ENCODE results near the gene ST3GAL4. TPM values are rescaled to one million over a fixed set of nuclear protein-coding genes. Genes with fewer than 3 reads are reported as not detected.

ST3GAL4 gene
- total and polyA plus RNA-seq, 2 experiments from 2014 or later: 19.1 to 25.6 TPM

GRCh38 chr11:126430581-126431335 is 75.3 kb downstream of the ST3GAL4 start:
- H3K27me3 ChIP-seq: no peaks in the 10 kb centered on the region
- H3K4me1 ChIP-seq (ENCODE audit: low read depth): no peaks in the 10 kb centered on the region
- H3K9me3 ChIP-seq (ENCODE audit: low read depth): no peaks in the 10 kb centered on the region
- H3K27ac ChIP-seq: no peak overlapping the region
- H3K4me3 ChIP-seq: no peak overlapping the region
- no peak for TF ChIP-seq CTCF (IDR thresholded peaks at IDR 0.05; ENCODE audit: low read depth, low read length)
- no peak for DNase-seq (ENCODE audit: low read depth in 1 of 2, low spot score in 1 of 2)
- H3K36me3 ChIP-seq: no peaks in the 10 kb centered on the region

- Histone ChIP-seq H3K36me3 (no peaks in the 10 kb centered on the region), H3K4me3 (no peak overlapping the region), H3K9me3 (ENCODE audit: low read depth) (no peaks in the 10 kb centered on the region), H3K4me1 (ENCODE audit: low read depth) (no peaks in the 10 kb centered on the region), H3K27me3 (no peaks in the 10 kb centered on the region), H3K27ac (no peak overlapping the region)
- peak in 1 of 2 donors; percentile 79 for DNase-seq (ENCODE audit: low read depth in 1 of 2, low spot score in 1 of 2)
- no peak for TF ChIP-seq CTCF (IDR thresholded peaks at IDR 0.05; ENCODE audit: low read depth, low read length)
Measured at GRCh38 chr11:126431401-126432064, 76.0 kb downstream of the ST3GAL4 start.

- no peak for DNase-seq (ENCODE audit: low read depth in 1 of 2, low spot score in 1 of 2)
- Histone ChIP-seq H3K27me3 (no peaks in the 10 kb centered on the region), H3K36me3 (no peaks in the 10 kb centered on the region), H3K4me3 (no peak overlapping the region), H3K27ac (no peak overlapping the region), H3K4me1 (ENCODE audit: low read depth) (no peaks in the 10 kb centered on the region), H3K9me3 (ENCODE audit: low read depth) (no peaks in the 10 kb centered on the region)
- TF ChIP-seq CTCF (IDR thresholded peaks at IDR 0.05; ENCODE audit: low read depth, low read length): no peak
Measured at GRCh38 chr11:126432065-126432461, 76.6 kb downstream of the ST3GAL4 start.

- Histone ChIP-seq H3K4me1 (ENCODE audit: low read depth) (no peaks in the 10 kb centered on the region), H3K9me3 (ENCODE audit: low read depth) (no peaks in the 10 kb centered on the region), H3K4me3 (no peak overlapping the region), H3K27me3 (no peaks in the 10 kb centered on the region), H3K36me3 (no peaks in the 10 kb centered on the region), H3K27ac (no peak overlapping the region)
- no peak for TF ChIP-seq CTCF (IDR thresholded peaks at IDR 0.05; ENCODE audit: low read depth, low read length)
- DNase-seq (ENCODE audit: low read depth in 1 of 2, low spot score in 1 of 2): no peak
Measured at GRCh38 chr11:126432525-126432924, 77.0 kb downstream of the ST3GAL4 start.

GRCh38 chr11:126433244-126433846 is 77.9 kb downstream of the ST3GAL4 start:
- Histone ChIP-seq H3K27ac (no peak overlapping the region), H3K36me3 (no peaks in the 10 kb centered on the region), H3K4me1 (ENCODE audit: low read depth) (no peaks in the 10 kb centered on the region), H3K4me3 (no peak overlapping the region), H3K27me3 (no peaks in the 10 kb centered on the region), H3K9me3 (ENCODE audit: low read depth) (no peaks in the 10 kb centered on the region)
- DNase-seq (ENCODE audit: low read depth in 1 of 2, low spot score in 1 of 2): no peak
- no peak for TF ChIP-seq CTCF (IDR thresholded peaks at IDR 0.05; ENCODE audit: low read depth, low read length)

All from cardiac muscle cell (in vitro differentiated cells and primary cell).